HCT116 (cell line): Measurements from ENCODE around the gene AZIN2. TPM values are rescaled to one million over a fixed set of nuclear protein-coding genes. Genes with fewer than 3 reads are reported as not detected.
"Not testable (repeated sequence)": the region's sequence is repeated elsewhere in the genome, so short reads cannot be mapped to it uniquely, and the experiment has no call there.

Experiments used
- ATAC-seq: fragments of 200-7000 bp; cut with Tn5 transposase; 2 replicates; pipeline ENCODE4 v1.9.1; 2020; ENCODE audit warnings: mild to moderate bottlenecking, moderate library complexity
- BruUV-seq: library from RNA; stranded (reverse); fragments of 400-500 nt; replicated peaks from 2 replicates; lab custom pipeline; 2021; lab: Mats Ljungman, UMichigan
- CTCF ChIA-PET: fragments of 300-600 bp; sonication (Branson Sonifier 250); formaldehyde crosslinking; loops from one replicate; lab custom pipeline; 2021; ENCODE audit warnings: antibody characterized with exemption; lab: Charles Lee
- POLR2A ChIA-PET: fragments of 300-600, 350-600 bp; sonication (Branson Sonifier 250); formaldehyde crosslinking; loops from one replicate; lab custom pipeline; 2021; ENCODE audit warnings: antibody characterized with exemption; lab: Charles Lee
- RAD21 ChIA-PET, 2 experiments: fragments of 300-600 bp; sonication (Branson Sonifier 250); formaldehyde crosslinking; loops; one replicate each; lab custom pipeline; 2023; ENCODE audit warnings: low total read pairs in 2 of 2; ENCODE audit not compliant: uncharacterized antibody in 2 of 2, unreplicated experiment in 2 of 2, low non-redundant PET in 1 of 2; lab: Charles Lee
- DNase-seq: peaks from one replicate; pipeline ENCODE4 v3.0.0-alpha.2; 2010; ENCODE audit warnings: low read depth, low spot score
- H2AFZ ChIP-seq: fragments of 200-600 bp; shearing (Covaris generic), sonication (generic); 2 replicates; pipeline ENCODE4 v1.6.1; 2017; ENCODE audit warnings: low read depth, mixed run types, mixed read lengths, antibody characterized with exemption, low read length; ENCODE audit not compliant: poor library complexity, severe bottlenecking
- H3K27ac ChIP-seq: 2 replicates; pipeline ENCODE4 v1.5.1; 2012; ENCODE audit warnings: low read depth, low read length
- H3K27me3 ChIP-seq: fragments of 200-600 bp; sonication (generic); 2 replicates; pipeline ENCODE4 v1.6.1; 2016; ENCODE audit warnings: mixed run types, low read length, mixed read lengths; ENCODE audit not compliant: insufficient read depth
- H3K36me3 ChIP-seq, 2 experiments: fragments of 200-500 bp in 1 of 2; fragments of 200-600 bp in 1 of 2; sonication (Bioruptor generic) in 1 of 2; sonication (generic) in 1 of 2; 2 replicates each; pipeline versions ENCODE4 v1.5.1 to v1.6.1; 2014 to 2016; ENCODE audit warnings: low read length in 2 of 2, inconsistent platforms in 1 of 2, mixed read lengths in 1 of 2, mixed run types in 1 of 2; ENCODE audit not compliant: insufficient read depth in 2 of 2, control insufficient read depth in 1 of 2
- H3K4me1 ChIP-seq, 2 experiments: fragments of 200-600 bp in 1 of 2; sonication (generic) in 1 of 2; 2 replicates each; pipeline versions ENCODE4 v1.5.1 to v1.6.1; 2012 to 2017; ENCODE audit warnings: low read length in 2 of 2, inconsistent platforms in 1 of 2, mild to moderate bottlenecking in 1 of 2, mixed read lengths in 1 of 2, mixed run types in 1 of 2, moderate library complexity in 1 of 2; ENCODE audit not compliant: insufficient read depth in 2 of 2, control insufficient read depth in 1 of 2
- H3K4me2 ChIP-seq: fragments of 200-600 bp; sonication (generic); 2 replicates; pipeline ENCODE4 v1.6.1; 2017; ENCODE audit warnings: mixed run types, low read length, mixed read lengths
- H3K4me3 ChIP-seq, 2 experiments: fragments of 200-600 bp in 1 of 2; sonication (generic) in 1 of 2; replicated peaks in 1 of 2; 2 replicates each; pipeline ENCODE4 v1.5.1; 2011 to 2016; ENCODE audit warnings: low read length in 2 of 2, control low read depth in 1 of 2, low read depth in 1 of 2, mild to moderate bottlenecking in 1 of 2, mixed read lengths in 1 of 2, mixed run types in 1 of 2
- H3K79me2 ChIP-seq: fragments of 200-600 bp; sonication (generic); 2 replicates; pipeline ENCODE4 v1.6.1; 2017; ENCODE audit warnings: mild to moderate bottlenecking, mixed run types, low read length, moderate library complexity, mixed read lengths; ENCODE audit not compliant: insufficient read depth
- H3K9ac ChIP-seq: fragments of 200-600 bp; sonication (generic); 2 replicates; pipeline ENCODE4 v1.6.1; 2016; ENCODE audit warnings: low read length, mixed read lengths
- H3K9me2 ChIP-seq: fragments of 200-600 bp; sonication (generic), shearing (Covaris generic); 2 replicates; pipeline ENCODE4 v1.6.1; 2017; ENCODE audit warnings: mixed run types, mild to moderate bottlenecking, moderate library complexity; ENCODE audit not compliant: insufficient read depth
- H3K9me3 ChIP-seq, 2 experiments: fragments of 200-500 bp in 1 of 2; fragments of 200-600 bp in 1 of 2; sonication (Bioruptor generic) in 1 of 2; sonication (generic) in 1 of 2; 2 replicates each; pipeline ENCODE4 v1.6.1; 2014 to 2017; ENCODE audit warnings: low read length in 2 of 2, mixed read lengths in 2 of 2, inconsistent platforms in 1 of 2, low read depth in 1 of 2, mild to moderate bottlenecking in 1 of 2, mixed run types in 1 of 2, moderate library complexity in 1 of 2; ENCODE audit not compliant: control insufficient read depth in 1 of 2, insufficient read depth in 1 of 2
- H4K20me1 ChIP-seq: fragments of 200-600 bp; sonication (generic), shearing (Covaris generic); 2 replicates; pipeline ENCODE4 v1.6.1; 2017; ENCODE audit warnings: mixed run types, mild to moderate bottlenecking, moderate library complexity; ENCODE audit not compliant: insufficient read depth
- CBX3 ChIP-seq: IDR thresholded peaks from 2 replicates; pipeline ENCODE4 v1.6.1; 2012; ENCODE audit warnings: low read depth
- CEBPB ChIP-seq: IDR thresholded peaks from 2 replicates; pipeline ENCODE4 v1.6.1; 2012; ENCODE audit warnings: low read depth
- CTCF ChIP-seq, 3 experiments: fragments of 200-600 bp in 1 of 3; sonication (generic) in 1 of 3; IDR thresholded peaks in 2 of 3; conservative IDR thresholded peaks in 1 of 3; 2 replicates each; pipeline ENCODE4 v1.5.1; 2012 to 2017; ENCODE audit warnings: low read depth in 2 of 3, low read length in 2 of 3, antibody characterized with exemption in 1 of 3, borderline replicate concordance in 1 of 3, control low read depth in 1 of 3, mild to moderate bottlenecking in 1 of 3, mixed read lengths in 1 of 3, mixed run types in 1 of 3, moderate library complexity in 1 of 3; ENCODE audit not compliant: insufficient read depth in 1 of 3
- EZH2phosphoT487 ChIP-seq: fragments of 200-600 bp; IDR thresholded peaks from 2 replicates; pipeline ENCODE4 v1.6.1; 2018; ENCODE audit warnings: antibody characterized with exemption, borderline replicate concordance
- FOSL1 ChIP-seq: IDR thresholded peaks from 2 replicates; pipeline ENCODE4 v1.6.1; 2012; ENCODE audit warnings: low read depth
- REST ChIP-seq: IDR thresholded peaks from 2 replicates; pipeline ENCODE4 v1.6.1; 2012; ENCODE audit warnings: low read depth
- SIN3A ChIP-seq: IDR thresholded peaks from 2 replicates; pipeline ENCODE4 v1.6.1; 2012; ENCODE audit warnings: low read depth
- SP1 ChIP-seq: IDR thresholded peaks from 2 replicates; pipeline ENCODE4 v1.6.1; 2012; ENCODE audit warnings: low read depth
- YY1 ChIP-seq: IDR thresholded peaks from 2 replicates; pipeline ENCODE4 v1.6.1; 2011; ENCODE audit warnings: low read length, low read depth, moderate library complexity, mild to moderate bottlenecking; ENCODE audit not compliant: insufficient replicate concordance; ENCODE audit errors: extremely low read depth
- ZBTB33 ChIP-seq: IDR thresholded peaks from 2 replicates; pipeline ENCODE4 v1.6.1; 2011; ENCODE audit warnings: mild to moderate bottlenecking, low read length, moderate library complexity; ENCODE audit not compliant: insufficient replicate concordance; ENCODE audit errors: extremely low read depth
- ZNF274 ChIP-seq: fragments of 200-500 bp; sonication (Bioruptor generic); IDR thresholded peaks from 2 replicates; pipeline ENCODE4 v1.6.1; 2014; ENCODE audit warnings: mild to moderate bottlenecking, low read depth, low read length, inconsistent platforms
- intact Hi-C: fragments of 100-400 bp; cut with micrococcal nuclease; formaldehyde crosslinking; loops from 2 replicates; pipeline ENCODE4 v1.10.0; 2022
- total RNA-seq: library from RNA; stranded (reverse); gene quantifications from one replicate; pipeline ENCODE4 v1.2.1, GENCODE V29; 2021; ENCODE audit not compliant: unreplicated experiment

The AZIN2 gene
- total RNA-seq, 1 experiment from 2014 or later, result 7.8 TPM

GRCh38 chr1:33046234-33046633 lies 34.7 kb upstream of the AZIN2 start:
- POLR2A ChIA-PET, result interaction anchor here (1.3 kb wide), 1 partner anchor 11 kb away, joined by 4 read pairs; no protein-coding TSS in a partner anchor
- H3K27me3 ChIP-seq, intact Hi-C loops, H3K9me3 ChIP-seq, DNase-seq, H2AFZ ChIP-seq, H3K36me3 ChIP-seq, H3K9ac ChIP-seq, H3K27ac ChIP-seq, BruUV-seq, RAD21 ChIA-PET, H3K4me2 ChIP-seq, H3K9me2 ChIP-seq, H4K20me1 ChIP-seq, H3K4me3 ChIP-seq, ATAC-seq, H3K79me2 ChIP-seq: not testable (repeated sequence)
- CTCF ChIA-PET, result interaction anchor here (1.5 kb wide), 1 partner anchor 9 kb away, joined by 3 read pairs; no protein-coding TSS in a partner anchor
- H3K4me1 ChIP-seq, result peaks cover 8 to 25% of the 10 kb centered on the region in 2 experiments; a peak in 3 of 4 replicates

- intact Hi-C loops, result no loop called here
- ChIA-PET POLR2A (interaction anchor here (0.7 to 1.3 kb wide), 4 partner anchors 8 to 82 kb away, joined by 3 to 4 read pairs (median 3); no protein-coding TSS in a partner anchor), CTCF (no interaction called here), RAD21 (no interaction called here)
- Histone ChIP-seq H2AFZ (no peak overlapping the region), H3K9me3 (no peaks in the 10 kb centered on the region), H3K79me2 (no peaks in the 10 kb centered on the region), H3K4me2 (no peak overlapping the region), H3K9me2 (no peaks in the 10 kb centered on the region), H3K27me3 (no peaks in the 10 kb centered on the region), H4K20me1 (no peaks in the 10 kb centered on the region), H3K9ac (no peak overlapping the region), H3K4me3 (no peak overlapping the region), H3K27ac (no peak overlapping the region), H3K4me1 (peaks cover 8 to 25% of the 10 kb centered on the region in 2 experiments; a peak in 3 of 4 replicates), H3K36me3 (no peaks in the 10 kb centered on the region)
- BruUV-seq, result no TSS peak
- DNase-seq, result no peak
- ATAC-seq, result no peak
- TF ChIP-seq ZBTB33 (no peak), CBX3 (no peak), CTCF (IDR thresholded peaks at IDR 0.05 in 2 of 3, conservative IDR thresholded peaks at IDR 0.05 in 1 of 3; ENCODE audit: borderline replicate concordance in 1 of 3, insufficient read depth in 1 of 3, low read depth in 2 of 3, low read length in 2 of 3) (no peak), SIN3A (no peak), EZH2phosphoT487 (no peak), ZNF274 (no peak), YY1 (no peak), REST (no peak), SP1 (no peak), CEBPB (no peak), FOSL1 (no peak)
These were observed 33.7 kb upstream of the AZIN2 start for GRCh38 chr1:33047290-33047689.
